Caco-2 (cell line): ENCODE measurements around the gene GABRD. TPM values are rescaled to one million over a fixed set of nuclear protein-coding genes. Genes with fewer than 3 reads are reported as not detected.

Experiments
- BruUV-seq: library from RNA; stranded (reverse); fragments of 400-500 nt; replicated peaks from 2 replicates; lab custom pipeline; 2021; lab: Mats Ljungman, UMichigan
- CTCF ChIA-PET: fragments of 300-600 bp; sonication (Branson Sonifier 250); formaldehyde crosslinking; loops from one replicate; lab custom pipeline; 2022; ENCODE audit warnings: antibody characterized with exemption; lab: Charles Lee
- POLR2A ChIA-PET: fragments of 300-600 bp; sonication (Branson Sonifier 250); formaldehyde crosslinking; loops from one replicate; lab custom pipeline; 2022; ENCODE audit warnings: antibody characterized with exemption; lab: Charles Lee
- DNase-seq, 2 experiments: peaks; one replicate each; pipeline versions ENCODE4 v3.0.0 to v3.0.0-alpha.2; 2020 to 2022
- H3K27me3 ChIP-seq: replicated peaks from 2 replicates; pipeline ENCODE4 v1.6.0; 2011; ENCODE audit warnings: low read length; ENCODE audit not compliant: control insufficient read depth, insufficient read depth
- H3K36me3 ChIP-seq: 2 replicates; pipeline ENCODE4 v1.5.1; 2011; ENCODE audit warnings: low read length; ENCODE audit not compliant: control insufficient read depth, insufficient read depth
- H3K4me1 ChIP-seq: fragments of 250-450 bp; sonication (Bioruptor Pico); 2 replicates; pipeline ENCODE4 v1.5.1; 2020; ENCODE audit warnings: mild to moderate bottlenecking
- H3K4me3 ChIP-seq: 2 replicates; pipeline ENCODE4 v1.5.1; 2011; ENCODE audit warnings: low read depth, mild to moderate bottlenecking, control low read depth, low read length
- H3K9me3 ChIP-seq: fragments of 250-450 bp; sonication (Bioruptor Pico); 2 replicates; pipeline ENCODE4 v1.5.1; 2020; ENCODE audit warnings: mild to moderate bottlenecking, moderate library complexity
- H3K27ac Mint-ChIP-seq: one replicate; pipeline ENCODE4 v1.8.0; 2022; ENCODE audit warnings: mixed read lengths; ENCODE audit not compliant: unreplicated experiment
- H3K27me3 Mint-ChIP-seq: one replicate; pipeline ENCODE4 v1.8.0; 2022; ENCODE audit warnings: mixed read lengths; ENCODE audit not compliant: insufficient read depth, unreplicated experiment
- H3K36me3 Mint-ChIP-seq: one replicate; pipeline ENCODE4 v1.8.0; 2022; ENCODE audit warnings: mild to moderate bottlenecking, mixed read lengths; ENCODE audit not compliant: insufficient read depth, unreplicated experiment
- H3K4me1 Mint-ChIP-seq: one replicate; pipeline ENCODE4 v1.8.0; 2022; ENCODE audit warnings: low read depth, mixed read lengths; ENCODE audit not compliant: unreplicated experiment
- H3K4me3 Mint-ChIP-seq: one replicate; pipeline ENCODE4 v1.8.0; 2022; ENCODE audit warnings: mild to moderate bottlenecking, moderate library complexity, mixed read lengths; ENCODE audit not compliant: unreplicated experiment
- H3K9me3 Mint-ChIP-seq: one replicate; pipeline ENCODE4 v1.8.0; 2022; ENCODE audit warnings: mixed read lengths; ENCODE audit not compliant: unreplicated experiment
- CTCF ChIP-seq, 2 experiments: fragments of 200-600 bp in 1 of 2; IDR thresholded peaks; 1 replicate in 1 of 2; 2 replicates in 1 of 2; pipeline versions ENCODE4 v1.5.1 to v1.8.0; 2011 to 2022; ENCODE audit warnings: antibody characterized with exemption in 1 of 2, control low read depth in 1 of 2, inconsistent platforms in 1 of 2, low read depth in 1 of 2, low read length in 1 of 2, mild to moderate bottlenecking in 1 of 2, moderate library complexity in 1 of 2; ENCODE audit not compliant: insufficient read depth in 1 of 2, severe bottlenecking in 1 of 2, unreplicated experiment in 1 of 2
- intact Hi-C: fragments of 100-400 bp; cut with micrococcal nuclease; formaldehyde crosslinking; loops from one replicate; pipeline ENCODE4 v1.10.0; 2022; ENCODE audit not compliant: unreplicated experiment
- total RNA-seq: library from RNA; stranded (reverse); gene quantifications from 2 replicates; pipeline ENCODE4 v1.2.3, GENCODE V29; 2022

The GABRD gene
- total RNA-seq, 1 experiment from 2014 or later, result 0.34 TPM

GRCh38 chr1:2003541-2004131 is 15.5 kb upstream of the GABRD start, which contains the start of gene CFAP74:
Gene CFAP74, minus strand, starts transcription at chr1:2003786. Its CDS starts 12,830 bp downstream, at chr1:1990956.
- TF ChIP-seq CTCF (IDR thresholded peaks at IDR 0.05; ENCODE audit: insufficient read depth in 1 of 2, low read depth in 1 of 2, low read length in 1 of 2, severe bottlenecking in 1 of 2, unreplicated experiment in 1 of 2), result no peak
- H3K4me1 ChIP-seq, result peaks cover 7% of the 10 kb centered on the region
- no peaks in the 10 kb centered on the region for H3K36me3 Mint-ChIP-seq
- no peaks in the 10 kb centered on the region for H3K4me1 Mint-ChIP-seq
- H3K4me3 Mint-ChIP-seq, result peak within 1 kb of the TSS; percentile 56
- CTCF ChIA-PET, result no interaction called here
- no peak within 1 kb of the TSS for H3K27ac Mint-ChIP-seq
- H3K4me3 ChIP-seq, result peak within 1 kb of the TSS; percentile 27
- no TSS peak for BruUV-seq
- H3K27me3 ChIP-seq, result no peaks in the 10 kb centered on the region
- no peaks in the 10 kb centered on the region for H3K9me3 Mint-ChIP-seq
- no peaks in the 10 kb centered on the region for H3K36me3 ChIP-seq
- POLR2A ChIA-PET, result no interaction called here
- peak; percentile 66 to 83 for DNase-seq
- H3K27me3 Mint-ChIP-seq, result no peaks in the 10 kb centered on the region
- intact Hi-C loops, result loop anchor here (5.0 kb wide), 1 partner anchor 44 kb away; no protein-coding TSS in a partner anchor
- H3K9me3 ChIP-seq, result no peaks in the 10 kb centered on the region

GRCh38 chr1:2004856-2005255 is 14.3 kb upstream of the GABRD start:
- Histone ChIP-seq H3K36me3 (no peaks in the 10 kb centered on the region), H3K4me3 (no peak overlapping the region), H3K4me1 (peaks cover 7% of the 10 kb centered on the region), H3K27me3 (no peaks in the 10 kb centered on the region), H3K9me3 (no peaks in the 10 kb centered on the region)
- CTCF ChIA-PET, result no interaction called here
- no peak overlapping the region for H3K4me3 Mint-ChIP-seq
- intact Hi-C loops, result loop anchor here (5.0 kb wide), 1 partner anchor 42 kb away; no protein-coding TSS in a partner anchor
- no peaks in the 10 kb centered on the region for H3K4me1 Mint-ChIP-seq
- POLR2A ChIA-PET, result no interaction called here
- no peak for TF ChIP-seq CTCF (IDR thresholded peaks at IDR 0.05; ENCODE audit: insufficient read depth in 1 of 2, low read depth in 1 of 2, low read length in 1 of 2, severe bottlenecking in 1 of 2, unreplicated experiment in 1 of 2)
- DNase-seq, result no peak
- no TSS peak for BruUV-seq
- no peak overlapping the region for H3K27ac Mint-ChIP-seq
- H3K9me3 Mint-ChIP-seq, result no peaks in the 10 kb centered on the region
- no peaks in the 10 kb centered on the region for H3K27me3 Mint-ChIP-seq
- H3K36me3 Mint-ChIP-seq, result no peaks in the 10 kb centered on the region

GRCh38 chr1:2009101-2010053 is 9.8 kb upstream of the GABRD start:
- Histone ChIP-seq H3K4me1 (no peaks in the 10 kb centered on the region), H3K9me3 (no peaks in the 10 kb centered on the region), H3K4me3 (no peak overlapping the region), H3K27me3 (no peaks in the 10 kb centered on the region; the same call in 1 of the 2 replicates), H3K36me3 (no peaks in the 10 kb centered on the region)
- intact Hi-C loops, result no loop called here
- Mint-ChIP-seq H3K36me3 (no peaks in the 10 kb centered on the region), H3K27ac (no peak overlapping the region), H3K9me3 (no peaks in the 10 kb centered on the region), H3K27me3 (no peaks in the 10 kb centered on the region), H3K4me1 (no peaks in the 10 kb centered on the region), H3K4me3 (no peak overlapping the region)
- no TSS peak for BruUV-seq
- DNase-seq, result no peak
- no peak for TF ChIP-seq CTCF (IDR thresholded peaks at IDR 0.05; ENCODE audit: insufficient read depth in 1 of 2, low read depth in 1 of 2, low read length in 1 of 2, severe bottlenecking in 1 of 2, unreplicated experiment in 1 of 2)
- ChIA-PET POLR2A (no interaction called here), CTCF (interaction anchor here (0.9 kb wide), 1 partner anchor 35 kb away, joined by 3 read pairs; no protein-coding TSS in a partner anchor)
